Hepatocyte (in vitro differentiated cells): ENCODE results near the gene INCENP. TPM values are rescaled to one million over a fixed set of nuclear protein-coding genes. Genes with fewer than 3 reads are reported as not detected.

Source experiments
- DNase-seq: peaks from one replicate; pipeline ENCODE4 v3.0.0-alpha.2; 2016; ENCODE audit warnings: low spot score
- H2AFZ ChIP-seq: fragments of 200-600 bp; sonication (generic); 2 replicates; pipeline ENCODE4 v1.6.0; 2016; ENCODE audit warnings: antibody characterized with exemption, mild to moderate bottlenecking
- H3K27ac ChIP-seq: fragments of 200-600 bp; sonication (generic); 2 replicates; pipeline ENCODE4 v1.5.1; 2016; ENCODE audit warnings: mild to moderate bottlenecking
- H3K27me3 ChIP-seq: fragments of 200-600 bp; sonication (generic); 2 replicates; pipeline ENCODE4 v1.6.1; 2016
- H3K36me3 ChIP-seq: fragments of 200-600 bp; sonication (generic); replicated peaks from 2 replicates; pipeline ENCODE4 v1.5.1; 2016; ENCODE audit warnings: low read depth; ENCODE audit not compliant: insufficient read depth
- H3K4me1 ChIP-seq: fragments of 200-600 bp; sonication (generic); 2 replicates; pipeline ENCODE4 v1.5.1; 2016; ENCODE audit warnings: mild to moderate bottlenecking, moderate library complexity; ENCODE audit not compliant: insufficient read depth
- H3K4me2 ChIP-seq: fragments of 200-600 bp; sonication (generic); 2 replicates; pipeline ENCODE4 v1.6.0; 2016
- H3K4me3 ChIP-seq: fragments of 200-600 bp; sonication (generic); 2 replicates; pipeline ENCODE4 v1.5.1; 2016; ENCODE audit warnings: mild to moderate bottlenecking
- H3K79me2 ChIP-seq: fragments of 200-600 bp; sonication (generic); 2 replicates; pipeline ENCODE4 v1.6.0; 2017; ENCODE audit warnings: mild to moderate bottlenecking
- H3K9me2 ChIP-seq: fragments of 200-600 bp; sonication (generic); replicated peaks from 2 replicates; pipeline ENCODE4 v1.6.0; 2017; ENCODE audit warnings: mild to moderate bottlenecking; ENCODE audit not compliant: insufficient read depth
- H3K9me3 ChIP-seq: fragments of 200-600 bp; sonication (generic); 2 replicates; pipeline ENCODE4 v1.5.1; 2016; ENCODE audit warnings: low read depth, mild to moderate bottlenecking
- H4K20me1 ChIP-seq: fragments of 200-600 bp; sonication (generic); 2 replicates; pipeline ENCODE4 v1.6.0; 2016; ENCODE audit warnings: mild to moderate bottlenecking; ENCODE audit not compliant: insufficient read depth, poor library complexity, severe bottlenecking
- CTCF ChIP-seq: fragments of 200-600 bp; sonication (generic); IDR thresholded peaks from 2 replicates; pipeline ENCODE4 v1.5.1; 2016; ENCODE audit warnings: antibody characterized with exemption, mild to moderate bottlenecking; ENCODE audit not compliant: poor library complexity
- EZH2 ChIP-seq: fragments of 200-600 bp; sonication (generic); IDR thresholded peaks from 2 replicates; pipeline ENCODE4 v1.6.1; 2016; ENCODE audit warnings: antibody characterized with exemption, mild to moderate bottlenecking, borderline replicate concordance
- EZH2phosphoT487 ChIP-seq: fragments of 200-600 bp; sonication (generic); IDR thresholded peaks from one replicate; pipeline ENCODE4 v1.6.1; 2018; ENCODE audit warnings: antibody characterized with exemption, mild to moderate bottlenecking, low read depth, moderate library complexity; ENCODE audit not compliant: unreplicated experiment, severe bottlenecking
- WGBS: methylation state at CpG from one replicate; pipeline ENCODE4 v1.1.6; 2016; ENCODE audit warnings: low lambda C conversion rate; ENCODE audit errors: missing lambda C conversion rate; 5-methylcytosine and 5-hydroxymethylcytosine counted together
- polyA plus RNA-seq: library from polyadenylated mRNA; unstranded; fragments of >200 nt; fragmentation: Nextera tagmentation; extraction: Ambion mirVana; gene quantifications from 2 replicates; pipeline ENCODE4 v1.2.1, GENCODE V29; 2016
- total RNA-seq: library from RNA; depleted of rRNA; stranded (reverse); fragments of >200 nt; gene quantifications from 2 replicates; pipeline ENCODE4 v1.2.3, GENCODE V29; 2014

INCENP gene
- total and polyA plus RNA-seq, 2 experiments from 2014 or later, result 2.2 to 12.8 TPM

- H3K27me3 ChIP-seq, result no peaks in the 10 kb centered on the region
- H3K4me2 ChIP-seq, result no peak overlapping the region
- H2AFZ ChIP-seq, result no peak overlapping the region
- no peaks in the 10 kb centered on the region for H3K4me1 ChIP-seq
- H4K20me1 ChIP-seq, result no peaks in the 10 kb centered on the region
- no peaks in the 10 kb centered on the region for H3K36me3 ChIP-seq
- no peak overlapping the region for H3K27ac ChIP-seq
- no peaks in the 10 kb centered on the region for H3K9me2 ChIP-seq
- no peak overlapping the region for H3K4me3 ChIP-seq
- TF ChIP-seq EZH2 (no peak), EZH2phosphoT487 (no peak), CTCF (no peak)
- no peak for DNase-seq
- no peaks in the 10 kb centered on the region for H3K79me2 ChIP-seq
- WGBS, result 96% methylated on average over 9 of the region's 9 CpGs
- no peaks in the 10 kb centered on the region for H3K9me3 ChIP-seq
These were observed 27.9 kb downstream of the INCENP start for GRCh38 chr11:62151737-62152102.

- TF ChIP-seq EZH2phosphoT487 (no peak), CTCF (no peak), EZH2 (no peak)
- no peak overlapping the region for H3K4me3 ChIP-seq
- H2AFZ ChIP-seq, result no peak overlapping the region
- no peaks in the 10 kb centered on the region for H3K9me3 ChIP-seq
- H3K36me3 ChIP-seq, result no peaks in the 10 kb centered on the region
- no peaks in the 10 kb centered on the region for H3K27me3 ChIP-seq
- no peaks in the 10 kb centered on the region for H3K79me2 ChIP-seq
- no peak for DNase-seq
- no peak overlapping the region for H3K27ac ChIP-seq
- no peaks in the 10 kb centered on the region for H3K9me2 ChIP-seq
- no peaks in the 10 kb centered on the region for H4K20me1 ChIP-seq
- no peaks in the 10 kb centered on the region for H3K4me1 ChIP-seq
- no peak overlapping the region for H3K4me2 ChIP-seq
- 95% methylated on average over 14 of the region's 14 CpGs for WGBS
These were observed 28.7 kb downstream of the INCENP start for GRCh38 chr11:62152245-62153086.

GRCh38 chr11:62153087-62153395 lies 29.2 kb downstream of the INCENP start:
- Histone ChIP-seq H3K27ac (no peak overlapping the region), H3K36me3 (no peaks in the 10 kb centered on the region), H3K4me3 (no peak overlapping the region), H3K4me1 (no peaks in the 10 kb centered on the region), H3K9me3 (no peaks in the 10 kb centered on the region), H4K20me1 (no peaks in the 10 kb centered on the region), H2AFZ (no peak overlapping the region), H3K27me3 (no peaks in the 10 kb centered on the region), H3K9me2 (no peaks in the 10 kb centered on the region), H3K4me2 (no peak overlapping the region), H3K79me2 (no peaks in the 10 kb centered on the region)
- no peak for TF ChIP-seq CTCF
- TF ChIP-seq EZH2phosphoT487, result no peak
- TF ChIP-seq EZH2, result no peak
- DNase-seq, result no peak
- WGBS, result 97% methylated on average over 2 of the region's 2 CpGs

DNA sequence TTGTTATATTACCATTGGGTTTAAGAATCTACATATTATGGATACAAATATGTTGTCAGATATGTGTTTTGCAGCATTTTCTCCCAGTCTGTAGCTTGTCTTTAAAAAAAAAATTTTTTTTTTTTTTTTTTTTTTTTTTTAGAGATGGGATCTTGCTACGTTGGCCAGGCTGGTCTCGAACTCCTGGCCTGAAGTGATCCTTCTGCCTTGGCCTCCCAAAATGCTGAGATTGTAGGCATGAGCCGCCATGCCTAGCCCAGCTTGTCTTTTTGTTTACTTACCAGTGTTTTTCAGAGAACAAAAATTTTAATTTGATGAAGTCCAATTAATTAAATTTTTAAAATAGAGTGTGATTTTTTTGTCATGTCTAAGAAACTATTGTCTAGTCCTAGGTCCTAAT lies 29.8 kb downstream of the INCENP start:
- no peak overlapping the region for H2AFZ ChIP-seq
- TF ChIP-seq EZH2 (no peak), EZH2phosphoT487 (no peak), CTCF (no peak)
- no peaks in the 10 kb centered on the region for H3K27me3 ChIP-seq
- no peaks in the 10 kb centered on the region for H3K9me2 ChIP-seq
- no peaks in the 10 kb centered on the region for H3K79me2 ChIP-seq
- no peak overlapping the region for H3K4me3 ChIP-seq
- H3K4me2 ChIP-seq, result no peak overlapping the region
- H3K9me3 ChIP-seq, result no peaks in the 10 kb centered on the region
- H4K20me1 ChIP-seq, result no peaks in the 10 kb centered on the region
- WGBS, result 82% methylated on average over 3 of the region's 3 CpGs
- DNase-seq, result no peak
- H3K4me1 ChIP-seq, result no peaks in the 10 kb centered on the region
- H3K36me3 ChIP-seq, result no peaks in the 10 kb centered on the region
- H3K27ac ChIP-seq, result no peak overlapping the region
